Effector memory CD8-positive, alpha-beta T cell (primary cell): Measurements from ENCODE around the gene MYRF.

Experiments
- ATAC-seq: fragments of 150-1000 bp; cut with Tn5 transposase; replicated peaks from 2 replicates; pipeline ENCODE4 v1.10.0; 2021; ENCODE audit warnings: mild to moderate bottlenecking, moderate library complexity
- DNase-seq, 3 experiments: peaks; one replicate each; pipeline ENCODE4 v3.0.0; 2021
- H3K27ac Mint-ChIP-seq, 2 donors: one replicate each; pipeline ENCODE4 v1.8.0; 2022; ENCODE audit warnings: mild to moderate bottlenecking in 2 of 2, mixed read lengths in 2 of 2, moderate library complexity in 2 of 2
- H3K27me3 Mint-ChIP-seq, 2 donors: one replicate each; pipeline ENCODE4 v1.8.0; 2022; ENCODE audit warnings: mixed read lengths in 2 of 2
- H3K36me3 Mint-ChIP-seq: one replicate; pipeline ENCODE4 v1.8.0; 2022; ENCODE audit warnings: mild to moderate bottlenecking, moderate library complexity, mixed read lengths; ENCODE audit not compliant: insufficient read depth
- H3K4me1 Mint-ChIP-seq, 2 donors: one replicate each; pipeline ENCODE4 v1.8.0; 2022; ENCODE audit warnings: low read depth in 2 of 2, mixed read lengths in 2 of 2
- H3K4me3 Mint-ChIP-seq, 2 donors: one replicate each; pipeline ENCODE4 v1.8.0; 2022; ENCODE audit warnings: mild to moderate bottlenecking in 2 of 2, mixed read lengths in 2 of 2, moderate library complexity in 2 of 2
- H3K9me3 Mint-ChIP-seq, 2 donors: one replicate each; pipeline ENCODE4 v1.8.0; 2022; ENCODE audit warnings: mixed read lengths in 2 of 2

The MYRF gene

GRCh38 chr11:61829806-61830205, 77.4 kb downstream of the MYRF start:
- DNase-seq (no peak), ATAC-seq (no peak)
- Mint-ChIP-seq H3K4me1 (peaks cover 30 to 43% of the 10 kb centered on the region in 2 donors), H3K27ac (peak overlapping the region in 1 of 2 donors; percentile 30), H3K4me3 (peak overlapping the region; percentile 87 to 91), H3K9me3 (no peaks in the 10 kb centered on the region), H3K36me3 (no peaks in the 10 kb centered on the region), H3K27me3 (peaks cover 4 to 7% of the 10 kb centered on the region in 2 donors)

DNA sequence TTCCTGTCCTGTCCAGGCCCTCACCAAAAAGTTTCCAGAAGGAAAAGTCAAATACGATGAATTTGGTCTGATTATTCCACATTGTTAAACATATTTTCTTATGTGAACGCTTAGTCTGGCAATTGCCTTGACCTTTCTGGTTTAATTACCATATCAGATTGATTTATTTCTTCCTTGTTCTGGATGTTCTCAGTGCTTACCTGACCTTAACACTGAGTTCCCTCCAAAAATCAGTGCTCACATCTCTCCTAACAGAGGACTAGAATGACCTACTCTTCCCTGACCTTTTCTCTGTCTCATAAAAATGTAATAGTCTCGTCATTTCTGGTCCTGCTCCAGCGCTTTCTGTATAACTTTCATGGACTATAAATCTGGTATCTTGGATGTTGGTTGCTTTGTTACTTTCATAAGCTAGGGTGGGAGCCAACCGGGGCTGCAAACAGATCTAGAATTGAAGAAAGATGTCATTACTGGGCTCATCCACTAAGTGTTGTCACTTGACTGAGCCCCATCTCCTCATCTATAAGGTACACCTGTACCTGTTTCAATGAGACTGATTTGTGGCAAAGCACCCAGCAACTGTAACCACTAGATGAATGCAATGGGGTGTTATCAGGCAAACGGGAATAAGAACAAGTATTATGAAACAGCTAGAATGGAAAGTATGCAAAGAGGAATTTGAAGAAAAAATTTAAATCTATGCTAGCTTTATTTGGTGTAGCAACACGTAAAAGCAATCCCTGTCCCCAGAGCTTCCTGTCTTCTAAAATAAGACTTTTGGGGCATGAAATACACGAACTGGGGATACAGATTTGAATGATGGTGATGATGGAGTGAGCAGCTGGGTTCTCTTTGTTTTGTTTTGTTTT, 78.0 kb downstream of the MYRF start:
- Mint-ChIP-seq H3K27ac (peak overlapping the region in 1 of 2 donors; percentile 51), H3K9me3 (no peaks in the 10 kb centered on the region), H3K27me3 (peaks cover 4 to 7% of the 10 kb centered on the region in 2 donors), H3K36me3 (no peaks in the 10 kb centered on the region), H3K4me3 (peak overlapping the region; percentile 7 to 16), H3K4me1 (peaks cover 33 to 46% of the 10 kb centered on the region in 2 donors)
- DNase-seq (no peak), ATAC-seq (no peak)

- Mint-ChIP-seq H3K27me3 (no peaks in the 10 kb centered on the region), H3K9me3 (no peaks in the 10 kb centered on the region), H3K36me3 (no peaks in the 10 kb centered on the region), H3K27ac (peak overlapping the region; percentile 52 to 84), H3K4me3 (no peak overlapping the region), H3K4me1 (peaks cover 33 to 50% of the 10 kb centered on the region in 2 donors)
- ATAC-seq (no peak), DNase-seq (no peak)
Measured at GRCh38 chr11:61832207-61832606, 79.8 kb downstream of the MYRF start.

DNA sequence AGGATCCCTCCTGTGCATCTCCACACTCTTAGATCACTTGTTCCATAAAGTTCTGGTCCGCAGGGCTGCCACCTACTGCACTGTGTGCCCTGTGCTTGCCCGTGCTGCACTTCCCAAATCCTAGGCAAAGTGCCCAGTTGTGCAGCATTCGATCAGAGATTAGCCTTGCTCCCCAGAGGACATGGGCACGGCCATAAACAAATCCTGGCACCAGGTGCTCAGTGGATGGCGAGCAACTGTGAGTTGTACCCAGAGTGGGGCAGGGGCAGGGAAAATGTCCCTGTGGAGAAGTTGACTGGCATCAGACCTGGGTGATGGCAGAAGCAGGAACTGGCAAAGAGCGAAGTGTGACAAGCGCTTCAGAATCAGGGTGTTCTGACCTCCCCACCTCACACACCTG, 80.3 kb downstream of the MYRF start:
- ATAC-seq (no peak), DNase-seq (no peak)
- no peaks in the 10 kb centered on the region for H3K27me3 Mint-ChIP-seq
- H3K4me3 Mint-ChIP-seq = no peak overlapping the region
- no peaks in the 10 kb centered on the region for H3K36me3 Mint-ChIP-seq
- H3K27ac Mint-ChIP-seq = peak overlapping the region in 1 of 2 donors; percentile 84
- H3K4me1 Mint-ChIP-seq = peaks cover 33 to 49% of the 10 kb centered on the region in 2 donors
- H3K9me3 Mint-ChIP-seq = no peaks in the 10 kb centered on the region

- Mint-ChIP-seq H3K27me3 (no peaks in the 10 kb centered on the region), H3K9me3 (no peaks in the 10 kb centered on the region), H3K4me3 (peak overlapping the region; percentile 53 to 64), H3K27ac (peak overlapping the region; percentile 91 to 95), H3K4me1 (peaks cover 26 to 45% of the 10 kb centered on the region in 2 donors), H3K36me3 (no peaks in the 10 kb centered on the region)
- ATAC-seq (peak; percentile 14), DNase-seq (peak in 1 of 3 experiments; percentile 12)
Measured at GRCh38 chr11:61833471-61833870, 81.0 kb downstream of the MYRF start.

GRCh38 chr11:61833926-61834277, 81.5 kb downstream of the MYRF start:
- no peak for DNase-seq
- H3K4me1 Mint-ChIP-seq = peaks cover 24 to 43% of the 10 kb centered on the region in 2 donors
- H3K4me3 Mint-ChIP-seq = peak overlapping the region; percentile 53 to 64
- H3K9me3 Mint-ChIP-seq = no peaks in the 10 kb centered on the region
- no peaks in the 10 kb centered on the region for H3K36me3 Mint-ChIP-seq
- ATAC-seq = no peak
- peak overlapping the region; percentile 91 to 95 for H3K27ac Mint-ChIP-seq
- H3K27me3 Mint-ChIP-seq = no peaks in the 10 kb centered on the region

DNA sequence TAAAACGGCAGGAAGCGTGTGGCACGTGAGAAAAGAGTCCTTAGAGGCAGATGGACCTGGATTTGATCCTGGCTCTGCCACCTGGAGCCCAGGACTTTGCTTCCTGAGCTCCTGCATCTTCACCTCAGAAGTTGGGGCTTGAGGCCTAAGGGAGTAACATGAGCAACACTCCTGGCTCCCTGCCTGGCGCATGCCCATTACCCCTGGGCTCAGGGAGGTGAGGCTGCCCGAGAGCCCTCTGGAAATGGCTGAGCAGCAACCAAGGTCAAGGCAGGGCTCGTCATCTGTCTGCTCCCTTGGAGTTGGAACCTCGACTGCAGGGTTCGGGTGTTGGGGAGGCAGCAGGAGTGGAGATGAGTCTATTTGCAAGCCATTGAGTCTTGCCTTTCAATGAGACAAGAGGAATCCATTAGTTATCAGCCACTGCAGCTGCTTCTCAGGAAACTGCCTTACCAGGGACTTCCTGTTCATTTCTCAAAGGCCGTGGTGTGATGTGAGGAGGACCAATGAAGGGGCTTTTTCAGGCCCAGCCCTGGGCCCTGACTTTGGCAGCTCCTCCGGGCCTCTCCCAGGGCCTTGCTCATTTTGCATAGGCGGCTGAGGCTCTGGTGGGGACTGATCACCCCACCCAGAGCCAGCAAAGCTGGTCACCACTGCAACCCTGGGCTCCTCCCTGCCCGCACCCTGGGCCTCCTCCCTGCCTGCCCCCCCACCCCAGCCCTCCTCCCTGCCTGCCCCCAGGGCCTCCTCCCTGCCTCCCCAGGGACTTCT, 82.0 kb downstream of the MYRF start:
- peaks cover 20 to 38% of the 10 kb centered on the region in 2 donors for H3K4me1 Mint-ChIP-seq
- peak overlapping the region; percentile 91 to 95 for H3K27ac Mint-ChIP-seq
- no peaks in the 10 kb centered on the region for H3K27me3 Mint-ChIP-seq
- no peaks in the 10 kb centered on the region for H3K9me3 Mint-ChIP-seq
- DNase-seq = peak; percentile 49 to 61 (median 54)
- no peaks in the 10 kb centered on the region for H3K36me3 Mint-ChIP-seq
- ATAC-seq = peak; percentile 97
- peak overlapping the region; percentile 53 to 64 for H3K4me3 Mint-ChIP-seq

GRCh38 chr11:61836193-61836592, 83.8 kb downstream of the MYRF start:
- no peak for ATAC-seq
- H3K9me3 Mint-ChIP-seq = no peaks in the 10 kb centered on the region
- peak overlapping the region; percentile 89 to 95 for H3K27ac Mint-ChIP-seq
- H3K36me3 Mint-ChIP-seq = peaks cover under 1% of the 10 kb centered on the region
- no peak for DNase-seq
- no peak overlapping the region for H3K4me3 Mint-ChIP-seq
- no peaks in the 10 kb centered on the region for H3K27me3 Mint-ChIP-seq
- H3K4me1 Mint-ChIP-seq = peaks cover 18 to 31% of the 10 kb centered on the region in 2 donors

- H3K4me3 Mint-ChIP-seq = no peak overlapping the region
- H3K9me3 Mint-ChIP-seq = no peaks in the 10 kb centered on the region
- H3K4me1 Mint-ChIP-seq = peaks cover 18 to 27% of the 10 kb centered on the region in 2 donors
- H3K27me3 Mint-ChIP-seq = no peaks in the 10 kb centered on the region
- H3K27ac Mint-ChIP-seq = peak overlapping the region in 1 of 2 donors; percentile 95
- DNase-seq = no peak
- H3K36me3 Mint-ChIP-seq = peaks cover 12% of the 10 kb centered on the region
- no peak for ATAC-seq
Measured at GRCh38 chr11:61837411-61838005, 85.1 kb downstream of the MYRF start.
